ENCODE results near the gene CKAP2L.
"Not testable (repeated sequence)": the region's sequence is repeated elsewhere in the genome, so short reads cannot be mapped to it uniquely, and the experiment has no call there.

CKAP2L gene

GRCh38 chr2:112725545-112726457 lies 38.6 kb downstream of the CKAP2L start:
- no peak for DNase-seq

GRCh38 chr2:112724591-112725525 lies 39.6 kb downstream of the CKAP2L start:
- DNase-seq = no peak

DNA sequence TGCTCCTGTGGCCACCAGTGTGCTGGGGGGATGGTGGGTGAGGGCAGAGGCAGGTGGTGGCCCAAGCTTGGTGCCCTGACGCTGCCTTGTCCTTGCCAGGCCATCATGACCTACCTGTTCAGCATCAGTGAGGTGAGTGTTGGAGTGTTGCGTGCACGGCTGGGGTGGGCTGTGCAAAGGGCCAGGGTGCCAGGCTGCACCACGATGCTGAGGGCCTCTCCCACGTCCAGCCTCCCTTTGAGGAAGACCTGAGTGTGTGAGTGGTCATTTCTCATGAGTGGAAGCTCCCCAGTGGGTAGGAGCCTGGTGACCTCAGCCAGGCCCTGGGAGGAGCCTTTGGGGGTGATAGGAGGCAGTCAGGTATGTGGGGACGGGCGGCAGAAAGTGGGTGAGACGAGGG lies 40.4 kb downstream of the CKAP2L start:
- DNase-seq = no peak

DNA sequence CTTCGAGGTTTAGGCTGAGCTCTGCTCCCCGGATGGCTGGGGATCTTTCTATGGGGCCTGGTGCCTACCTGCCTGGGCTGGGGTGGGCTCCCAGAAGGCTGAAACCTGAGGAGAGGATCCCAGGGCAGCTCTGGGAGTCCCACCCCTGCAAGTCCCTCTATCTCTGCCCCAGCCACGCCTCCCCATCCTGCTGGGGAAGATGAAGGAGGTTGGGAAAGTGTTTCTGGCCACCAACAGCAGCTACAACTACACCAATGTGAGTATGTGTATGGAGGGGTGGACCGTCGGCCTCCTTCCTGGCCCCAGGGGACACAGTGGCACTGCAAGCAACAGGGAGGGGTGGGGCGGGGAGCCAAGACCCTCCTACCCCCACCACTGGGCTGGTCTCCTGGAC lies 40.9 kb downstream of the CKAP2L start:
- no peak for DNase-seq

GRCh38 chr2:112722816-112723546 lies 41.4 kb downstream of the CKAP2L start:
- DNase-seq = no peak

GRCh38 chr2:112721819-112722522 lies 42.4 kb downstream of the CKAP2L start:
- DNase-seq = no peak

DNA sequence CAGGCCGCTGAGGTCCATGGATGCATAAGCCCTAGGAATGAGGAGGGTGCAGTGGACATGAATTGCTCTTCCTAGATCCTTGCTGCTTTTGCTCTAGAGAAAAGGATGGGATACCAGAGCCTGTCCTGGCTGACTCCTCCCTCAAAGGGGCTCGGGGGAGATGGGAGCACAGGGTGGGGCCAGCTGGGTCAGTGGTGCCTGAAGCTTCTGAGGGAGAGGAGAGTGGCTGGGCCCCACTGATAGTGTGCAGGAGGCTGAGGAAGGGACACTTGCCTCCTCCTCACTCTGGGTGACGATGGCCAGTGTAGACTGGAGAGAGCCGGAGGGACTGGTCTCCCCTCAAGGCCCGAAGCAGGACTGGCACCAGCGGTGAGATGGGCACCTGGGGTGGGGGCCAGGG lies 43.6 kb downstream of the CKAP2L start, which contains the start of gene NT5DC4:
NT5DC4 (plus strand) TSS at position 236 of the 400 bp plus-strand sequence; CDS start at position 296, 60 bp downstream.
- no peak for DNase-seq

GRCh38 chr2:112718863-112719370 lies 45.5 kb downstream of the CKAP2L start:
- DNase-seq = no peak

DNA sequence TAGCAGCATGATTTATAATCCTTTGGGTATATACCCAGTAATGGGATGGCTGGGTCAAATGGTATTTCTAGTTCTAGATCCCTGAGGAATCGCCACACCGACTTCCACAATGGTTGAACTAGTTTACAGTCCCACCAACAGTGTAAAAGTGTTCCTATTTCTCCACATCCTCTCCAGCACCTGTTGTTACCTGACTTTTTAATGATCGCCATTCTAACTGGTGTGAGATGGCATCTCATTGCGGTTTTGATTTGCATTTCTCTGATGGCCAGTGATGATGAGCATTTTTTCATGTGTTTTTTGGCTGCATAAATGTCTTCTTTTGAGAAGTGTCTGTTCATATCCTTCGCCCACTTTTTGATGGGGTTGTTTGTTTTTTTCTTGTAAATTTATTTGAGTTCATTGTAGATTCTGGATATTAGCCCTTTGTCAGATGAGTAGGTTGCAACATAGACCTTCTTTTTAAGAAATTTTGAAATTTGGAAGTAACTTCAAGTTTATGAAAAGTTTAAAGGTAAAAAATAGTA lies 47.5 kb downstream of the CKAP2L start:
- not testable (repeated sequence) for DNase-seq

DNA sequence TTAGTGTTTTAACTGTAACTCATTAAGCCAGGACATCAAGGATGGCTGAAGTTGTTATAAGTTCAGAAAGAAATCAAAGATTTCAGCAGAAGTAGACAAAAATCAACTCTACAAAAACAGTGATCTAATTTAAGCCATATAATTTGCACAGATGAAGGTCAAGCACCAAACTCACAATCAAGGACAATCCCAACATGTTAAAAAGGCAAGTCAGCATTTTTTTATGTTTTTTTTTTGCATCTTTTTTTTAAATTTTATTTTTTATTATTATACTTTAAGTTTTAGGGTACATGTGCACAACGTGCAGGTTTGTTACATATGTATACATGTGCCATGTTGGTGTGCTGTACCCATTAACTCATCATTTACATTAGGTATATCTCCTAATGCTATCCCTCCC lies 48.3 kb downstream of the CKAP2L start:
- not testable (repeated sequence) for DNase-seq

DNA sequence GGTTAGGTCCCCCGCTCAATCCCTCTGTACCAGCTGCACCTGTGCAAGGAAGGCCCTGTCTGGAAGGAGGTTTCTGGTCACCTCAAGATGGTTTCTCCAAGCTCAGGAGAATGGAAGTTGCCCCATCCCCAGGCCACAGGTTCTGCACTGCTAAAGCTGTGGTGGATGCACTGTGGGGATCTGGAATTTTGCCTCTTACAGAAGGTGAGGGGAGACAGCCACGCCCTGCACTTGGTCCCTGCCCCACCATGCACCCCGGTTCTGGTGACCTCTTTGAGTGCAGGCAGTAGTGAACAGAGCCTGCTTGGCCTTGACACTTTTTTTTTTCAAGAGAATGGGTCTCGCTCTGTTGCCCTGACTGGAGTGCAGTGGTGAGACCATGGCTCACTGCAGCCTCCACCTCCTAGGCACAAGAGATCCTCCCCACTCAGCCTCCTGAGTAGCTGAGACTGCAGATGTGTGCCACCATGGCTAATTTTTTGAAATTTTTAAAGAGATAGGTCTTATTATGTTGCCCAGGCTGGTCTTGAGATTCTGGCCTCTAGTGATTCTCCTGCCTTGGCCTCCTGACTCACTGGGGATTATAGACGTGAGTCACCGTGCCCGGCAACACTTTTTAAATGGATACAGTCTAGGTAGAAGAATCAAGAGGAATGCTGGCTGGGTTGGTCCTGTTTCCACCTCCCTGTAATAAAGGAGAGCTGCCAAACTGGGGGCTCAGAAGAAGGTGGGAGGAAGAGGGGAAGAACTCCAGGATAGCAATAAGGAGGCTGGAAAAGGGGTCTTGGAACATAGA lies 49.4 kb downstream of the CKAP2L start:
- DNase-seq = no peak

DNA sequence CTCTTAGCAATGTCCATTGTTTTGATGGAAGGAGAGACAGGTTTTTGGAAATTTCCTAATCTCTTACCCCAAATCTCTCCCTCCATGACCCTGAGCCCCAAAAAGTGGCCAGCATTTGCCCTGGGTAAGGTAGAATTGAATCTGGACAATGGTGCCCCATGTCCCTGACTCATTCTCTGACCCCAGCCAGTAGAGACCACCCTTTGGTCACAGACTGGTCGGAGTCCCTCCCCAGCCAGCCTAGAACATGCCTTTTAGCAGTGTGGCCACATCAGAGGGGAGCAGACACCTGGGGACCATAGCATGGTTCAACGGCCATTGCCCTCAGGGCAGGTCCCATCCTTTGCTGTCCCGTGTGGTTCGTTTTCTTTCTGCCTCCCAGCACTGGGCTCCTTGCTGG lies 50.1 kb downstream of the CKAP2L start:
- DNase-seq = no peak

- DNase-seq = no peak
These were observed 50.5 kb downstream of the CKAP2L start for GRCh38 chr2:112713926-112714325.

DNA sequence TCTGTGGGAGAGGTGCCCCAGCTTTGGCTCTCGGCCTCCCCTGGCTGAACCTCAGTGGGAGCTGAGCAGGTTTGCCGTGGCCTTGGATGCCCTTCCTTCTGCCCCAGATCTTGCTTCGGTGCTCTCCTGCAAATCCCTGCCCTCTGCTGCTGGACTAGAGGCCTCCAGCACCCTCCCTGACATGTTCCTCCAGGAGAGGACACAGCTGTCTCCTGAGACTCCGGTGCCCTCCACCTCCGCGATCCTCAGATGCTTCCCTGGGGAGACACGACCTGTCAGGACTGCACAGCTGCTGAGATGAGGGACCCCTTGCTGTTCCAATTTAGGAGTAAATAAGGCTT lies 50.9 kb downstream of the CKAP2L start:
- DNase-seq = no peak

DNA sequence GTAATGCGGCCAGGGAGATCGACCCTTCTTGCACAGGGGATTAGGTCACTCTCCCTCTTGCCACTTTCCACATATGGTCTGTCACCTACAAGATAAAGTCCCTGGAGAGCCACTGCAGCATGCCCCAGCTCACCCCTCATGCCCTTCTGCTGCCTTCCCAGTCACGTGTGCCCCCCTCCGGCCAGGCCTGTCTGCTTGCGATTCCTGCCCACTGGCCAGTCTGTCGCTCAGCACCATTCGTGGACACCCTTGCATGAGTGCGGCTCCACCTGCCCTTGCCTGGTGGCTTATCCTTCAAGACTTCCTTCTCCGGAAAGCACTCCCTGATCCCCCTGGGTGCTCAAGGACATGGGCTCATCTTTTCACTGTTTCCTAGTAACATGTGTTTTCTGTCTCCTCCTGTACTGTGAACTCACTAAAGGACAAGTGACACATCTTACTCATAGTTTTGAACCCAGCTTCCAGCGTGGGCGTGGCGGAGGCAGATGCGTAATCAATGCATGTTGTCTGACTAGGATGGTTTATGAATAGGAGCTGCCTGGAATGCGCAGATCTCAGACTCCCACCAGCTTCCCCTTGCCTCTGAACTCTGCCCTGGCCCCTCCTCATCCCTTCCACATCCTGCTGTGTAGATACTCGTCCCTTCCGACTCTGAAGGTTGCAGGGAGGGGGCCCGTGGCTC lies 51.4 kb downstream of the CKAP2L start:
- no peak for DNase-seq

DNA sequence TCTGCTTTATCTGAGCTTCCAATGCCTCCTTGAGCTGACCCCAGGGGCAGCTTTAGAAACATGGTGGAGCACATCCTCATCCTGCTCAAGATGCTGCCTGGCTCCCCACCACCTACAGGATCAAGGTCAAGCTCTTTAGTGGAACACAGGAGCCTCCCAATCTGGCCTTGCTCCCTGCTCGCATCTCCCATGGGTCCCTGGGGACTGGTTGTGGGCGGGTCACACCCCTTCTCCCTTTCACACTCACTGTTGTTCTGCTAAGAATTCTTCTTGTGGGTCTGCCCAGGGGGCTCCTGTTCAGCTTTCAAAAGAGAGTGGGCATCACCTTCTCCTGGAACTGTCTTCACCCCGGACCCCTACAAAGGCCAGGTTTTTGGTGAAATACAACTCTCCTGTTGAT lies 51.9 kb downstream of the CKAP2L start:
- no peak for DNase-seq

DNA sequence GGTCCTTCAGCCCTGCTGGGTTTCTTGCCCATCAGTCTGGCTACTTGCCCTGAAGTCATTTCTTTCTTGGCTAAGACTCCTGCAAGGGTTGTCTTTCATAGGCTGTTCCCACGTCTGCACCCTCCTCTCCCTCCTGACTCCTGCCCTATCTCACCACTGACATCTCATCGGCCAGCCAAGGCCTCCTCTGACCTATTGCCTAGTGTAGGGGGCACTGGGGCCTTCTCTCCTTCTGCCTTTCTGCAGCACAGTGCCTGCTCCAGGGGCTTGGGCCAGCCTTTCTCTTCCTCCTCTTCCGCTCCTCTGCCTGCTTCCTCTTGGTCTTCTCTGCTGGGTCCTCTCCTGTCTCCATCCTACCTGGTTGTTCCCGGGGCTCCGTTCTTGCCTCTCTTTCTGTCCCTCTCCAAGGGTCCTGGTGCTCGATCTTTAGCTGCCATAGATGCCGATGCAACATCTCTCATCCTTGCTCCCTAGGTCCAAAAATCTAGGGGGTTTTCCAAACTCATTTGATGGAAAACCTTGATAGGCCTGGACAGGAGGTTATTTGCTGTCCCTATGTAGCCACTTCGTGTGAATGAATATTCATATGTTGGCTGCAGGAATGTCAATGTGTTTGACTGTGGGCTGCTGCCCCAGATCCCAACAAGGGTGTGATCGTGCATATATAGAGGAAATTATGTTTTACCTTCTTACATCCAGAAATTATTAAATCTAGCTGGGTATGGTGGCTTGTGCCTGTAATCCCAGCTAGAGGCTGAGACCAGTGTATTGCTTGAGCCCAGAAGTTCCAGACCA lies 53.3 kb downstream of the CKAP2L start:
- no peak for DNase-seq

DNA sequence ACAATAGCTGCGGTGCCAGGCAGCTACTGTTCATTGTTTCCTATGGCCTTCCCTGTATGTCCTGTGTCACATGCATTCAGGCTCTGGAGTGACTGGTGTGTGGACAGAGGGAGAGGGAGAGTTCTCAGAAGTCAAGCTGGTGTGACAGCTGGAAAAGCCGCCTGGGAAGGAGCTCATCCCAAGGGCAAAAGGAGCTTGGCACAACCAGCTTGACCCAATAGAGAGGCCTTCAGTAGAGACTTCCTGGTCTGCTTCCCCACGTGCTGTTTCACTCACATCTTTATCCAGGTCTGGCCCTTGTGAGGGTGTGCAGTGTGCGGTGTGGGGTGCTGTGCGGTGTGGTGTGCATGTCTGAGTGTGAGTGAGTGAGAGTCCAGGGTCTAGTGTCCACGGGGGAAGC lies 54.7 kb downstream of the CKAP2L start:
- DNase-seq = no peak

- no peak for DNase-seq
These were observed 55.4 kb downstream of the CKAP2L start for GRCh38 chr2:112708968-112709367.

DNA sequence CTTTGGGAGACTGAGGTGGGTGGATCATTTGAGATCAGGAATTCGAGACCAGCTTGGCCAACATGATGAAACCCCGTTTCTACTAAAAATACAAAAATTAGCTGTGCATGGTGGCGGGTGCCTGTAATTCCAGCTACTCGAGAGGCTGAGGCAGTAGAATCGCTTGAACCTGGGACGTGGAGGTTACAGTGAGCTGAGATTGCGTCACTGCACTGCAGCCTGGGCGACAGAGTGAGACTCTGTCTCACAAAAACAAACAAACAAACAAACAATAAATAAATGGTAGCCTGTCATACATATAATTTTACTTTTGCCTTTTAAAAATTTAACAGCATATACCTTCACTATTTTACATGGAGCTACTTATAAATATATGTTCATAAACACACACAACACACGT lies 57.5 kb downstream of the CKAP2L start:
- DNase-seq = not testable (repeated sequence)

All from activated T-cell treated with anti-CD3 and anti-CD28 coated beads for 4 hours (primary cell).